ENCODE results near the gene ZFYVE16.

The ZFYVE16 gene

DNA sequence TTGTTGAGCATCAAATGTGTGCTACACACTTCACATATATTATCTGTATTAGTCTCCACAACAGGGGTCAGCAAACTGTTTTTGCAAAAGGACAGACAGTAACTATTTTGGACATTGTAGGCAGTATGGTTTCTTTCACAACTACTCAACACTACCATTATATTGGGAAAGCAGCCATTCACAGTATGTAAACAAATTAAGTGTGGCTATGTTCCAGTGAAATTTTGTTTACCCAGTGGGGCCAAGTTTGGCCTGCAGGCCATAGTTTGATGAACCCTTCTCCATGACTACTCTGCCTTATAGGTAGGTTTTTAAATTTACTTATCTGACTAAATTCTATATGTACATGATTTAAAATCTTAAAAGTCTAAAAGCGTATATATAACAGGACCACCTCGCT is 67.1 kb downstream of the ZFYVE16 start:
- Histone ChIP-seq H3K9me3 (replicated peaks in 1 of 11) (peaks cover 14 to 22% (median 20%) of the 10 kb centered on the region in 11 experiments), H3K9ac (no peak overlapping the region), H4K20me1 (peaks cover 0 to 16% (median 0%) of the 10 kb centered on the region in 11 experiments; a peak in 1 of 22 replicates), H3K27me3 (no peaks in the 10 kb centered on the region), H3K36me3 (peaks cover 55 to 95% (median 68%) of the 10 kb centered on the region in 11 experiments), H3K4me3 (no peak overlapping the region), H3K27ac (no peak overlapping the region), H3K4me1 (no peaks in the 10 kb centered on the region), H3K4me2 (no peak overlapping the region)
- no peak for TF ChIP-seq Cebpa-rat (IDR thresholded peaks at IDR 0.05)

DNA sequence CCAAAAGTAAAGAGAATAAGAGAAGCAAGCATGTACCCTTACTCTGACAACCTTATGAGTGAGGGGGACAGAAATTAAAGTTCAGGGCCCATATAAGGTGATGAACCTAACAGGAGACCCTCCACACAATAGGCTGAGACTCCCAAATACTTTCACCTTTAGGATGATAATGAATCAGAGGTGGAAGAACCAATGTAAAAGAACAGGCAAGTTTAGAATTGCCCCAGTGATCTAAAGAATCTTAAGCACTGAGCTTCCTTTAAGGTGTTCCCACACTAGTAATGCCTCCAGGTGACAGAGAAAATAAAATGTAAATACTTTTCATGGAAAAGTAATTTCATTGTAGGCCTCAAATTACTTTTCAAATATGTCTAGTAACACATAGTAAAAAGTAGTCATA is 71.8 kb downstream of the ZFYVE16 start:
- Histone ChIP-seq H3K9me3 (replicated peaks in 1 of 11) (peaks cover 24 to 42% (median 39%) of the 10 kb centered on the region in 11 experiments), H3K27me3 (no peaks in the 10 kb centered on the region), H3K27ac (no peak overlapping the region), H4K20me1 (no peaks in the 10 kb centered on the region; a peak in 1 of 22 replicates), H3K4me3 (no peak overlapping the region), H3K4me1 (peaks cover 0 to 10% (median 0%) of the 10 kb centered on the region in 10 experiments; a peak in 5 of 20 replicates), H3K36me3 (peaks cover 26 to 85% (median 55%) of the 10 kb centered on the region in 11 experiments), H3K9ac (no peak overlapping the region), H3K4me2 (no peak overlapping the region)
- TF ChIP-seq Cebpa-rat (IDR thresholded peaks at IDR 0.05) = no peak

DNA sequence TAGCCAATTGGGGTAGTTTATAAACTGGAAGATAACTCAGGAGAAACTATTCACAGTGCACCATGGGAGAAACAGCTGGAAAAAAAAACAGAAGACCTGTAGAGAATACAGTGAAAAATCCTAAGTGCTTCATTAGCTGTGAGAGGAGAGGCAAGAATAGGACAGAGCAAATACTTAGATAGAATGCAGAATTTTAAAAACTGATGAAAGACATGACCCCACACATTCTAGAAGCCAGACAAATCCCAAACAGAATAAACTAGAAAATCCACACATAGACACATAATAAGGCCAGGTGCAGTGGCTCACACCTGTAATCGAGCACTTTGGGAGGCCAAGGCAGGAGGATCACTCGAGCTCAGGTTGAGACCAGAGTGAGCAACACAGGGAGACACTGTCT is 72.5 kb downstream of the ZFYVE16 start:
- Histone ChIP-seq H3K4me1 (peaks cover 0 to 10% (median 0%) of the 10 kb centered on the region in 10 experiments; a peak in 5 of 20 replicates), H3K27me3 (no peaks in the 10 kb centered on the region), H3K36me3 (peaks cover 20 to 79% (median 49%) of the 10 kb centered on the region in 11 experiments), H3K4me3 (no peak overlapping the region), H3K9me3 (replicated peaks in 1 of 11) (peaks cover 24 to 46% (median 39%) of the 10 kb centered on the region in 11 experiments), H4K20me1 (no peaks in the 10 kb centered on the region; a peak in 1 of 22 replicates), H3K9ac (no peak overlapping the region), H3K4me2 (no peak overlapping the region), H3K27ac (no peak overlapping the region)
- TF ChIP-seq Cebpa-rat (IDR thresholded peaks at IDR 0.05) = no peak

DNA sequence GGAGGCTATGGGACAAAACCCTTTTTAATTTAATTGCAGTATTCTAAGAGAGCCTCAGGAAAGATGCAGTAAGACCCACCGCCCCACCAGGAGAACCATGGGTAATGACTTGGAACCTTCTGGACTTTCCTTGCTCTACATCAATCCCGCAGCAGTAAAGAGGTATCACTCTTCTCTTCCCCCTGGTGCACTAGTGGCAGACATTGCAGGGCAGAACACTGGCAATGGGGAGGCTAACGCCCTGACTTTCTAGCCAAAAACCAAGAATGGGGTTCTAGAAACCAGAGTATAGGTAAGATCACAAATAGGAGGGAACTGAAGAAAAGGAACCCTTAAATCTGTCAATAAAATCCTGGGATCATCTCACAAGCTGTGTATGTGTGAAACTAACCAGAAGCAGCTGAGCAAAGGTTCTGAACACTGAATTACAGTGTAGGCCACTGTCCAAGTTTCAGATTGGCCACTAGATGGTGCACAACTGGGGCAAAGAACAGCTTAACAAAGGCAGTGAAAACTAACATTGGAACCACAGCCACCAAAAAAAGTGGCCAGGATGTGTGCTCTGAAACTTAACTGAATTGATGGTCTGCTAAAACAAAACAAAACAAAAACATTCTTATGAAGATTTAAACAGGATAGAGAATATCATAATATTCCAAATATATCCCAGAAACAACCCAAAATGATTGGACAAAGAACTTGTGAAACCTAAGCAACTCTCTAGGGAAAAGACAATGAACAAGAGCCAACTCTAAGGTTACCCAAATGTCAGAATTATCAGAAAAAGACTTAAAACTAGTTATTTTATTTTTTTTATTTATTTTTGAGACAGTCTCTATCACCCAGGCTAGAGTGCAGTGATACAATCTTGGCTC is 73.4 kb downstream of the ZFYVE16 start:
- Histone ChIP-seq H3K4me2 (peak overlapping the region in 2 of 11 experiments; percentile 31 to 37; a peak in 3 of 22 replicates), H3K9ac (no peak overlapping the region), H3K4me3 (peak overlapping the region in 1 of 10 experiments; percentile 36; a peak in 1 of 20 replicates), H3K36me3 (peaks cover 11 to 70% (median 40%) of the 10 kb centered on the region in 11 experiments), H3K9me3 (replicated peaks in 1 of 11) (peaks cover 24 to 46% (median 39%) of the 10 kb centered on the region in 11 experiments), H3K27ac (peak overlapping the region in 2 of 11 experiments; percentile 2 to 18; a peak in 2 of 22 replicates), H3K27me3 (no peaks in the 10 kb centered on the region), H4K20me1 (no peaks in the 10 kb centered on the region; a peak in 1 of 22 replicates), H3K4me1 (peaks cover 0 to 10% (median 0%) of the 10 kb centered on the region in 10 experiments; a peak in 5 of 20 replicates)
- no peak for TF ChIP-seq Cebpa-rat (IDR thresholded peaks at IDR 0.05)

DNA sequence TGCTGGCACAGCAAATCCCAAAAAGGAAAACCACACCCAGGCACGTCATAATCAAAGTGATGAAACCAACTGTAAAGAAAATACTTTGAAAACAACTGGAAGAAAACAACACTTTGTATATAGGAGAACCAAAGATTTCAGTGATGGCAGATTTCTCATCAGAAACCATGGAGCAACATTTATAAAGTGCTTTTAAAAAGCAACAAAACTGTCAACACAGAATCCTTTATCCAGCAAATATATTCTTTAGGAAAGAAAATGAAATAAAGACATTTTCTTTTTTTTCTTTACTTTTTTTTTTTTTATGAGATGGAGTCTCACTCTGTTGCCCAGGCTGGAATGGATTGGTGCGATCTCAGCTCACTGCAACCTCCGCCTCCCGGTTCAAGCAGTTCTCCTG is 74.7 kb downstream of the ZFYVE16 start:
- H3K36me3 ChIP-seq = peaks cover 8 to 58% (median 31%) of the 10 kb centered on the region in 11 experiments; a peak in 19 of 22 replicates
- no peaks in the 10 kb centered on the region for H3K27me3 ChIP-seq
- H3K9me3 ChIP-seq (replicated peaks in 1 of 11) = peaks cover 24 to 46% (median 39%) of the 10 kb centered on the region in 11 experiments
- H3K27ac ChIP-seq = peak overlapping the region in 1 of 11 experiments; percentile 2; a peak in 1 of 22 replicates
- no peak overlapping the region for H3K9ac ChIP-seq
- no peak for TF ChIP-seq Cebpa-rat (IDR thresholded peaks at IDR 0.05)
- no peak overlapping the region; a peak in 1 of 20 replicates for H3K4me3 ChIP-seq
- no peaks in the 10 kb centered on the region; a peak in 1 of 22 replicates for H4K20me1 ChIP-seq
- H3K4me2 ChIP-seq = 0 out of 22 replicates have a peak overlapping the region, but pooled peaks of 1 of the 11 experiments have one; percentile 5
- H3K4me1 ChIP-seq = peaks cover 4 to 18% (median 7%) of the 10 kb centered on the region in 10 experiments; a peak in 17 of 20 replicates

DNA sequence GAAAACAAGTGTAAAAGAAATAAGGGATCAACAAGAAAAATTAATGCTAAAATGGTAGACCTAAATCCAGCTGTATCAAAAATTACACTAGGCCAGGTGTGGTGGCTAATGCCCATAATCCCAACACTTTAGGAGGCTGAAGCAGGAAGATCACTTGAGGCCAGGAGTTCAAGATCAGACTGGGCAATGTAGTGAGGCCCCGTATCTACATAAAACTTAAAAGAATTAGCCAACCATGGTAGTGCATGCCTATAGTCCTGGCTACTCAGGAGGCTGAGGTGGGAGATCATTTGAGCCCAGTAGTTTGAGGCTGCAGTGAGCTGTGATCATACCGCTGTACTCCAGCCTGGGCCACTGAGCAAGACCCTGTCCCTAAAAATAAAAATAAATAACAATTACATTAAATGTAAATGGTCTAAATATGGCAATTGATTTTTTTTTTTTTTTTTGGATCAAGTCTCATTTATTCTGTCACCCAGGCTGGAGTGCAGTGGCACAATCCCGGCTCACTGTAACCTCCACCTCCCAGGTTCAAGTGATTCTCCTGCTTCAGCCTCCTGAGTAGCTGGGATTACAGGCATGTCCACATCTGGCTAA is 75.9 kb downstream of the ZFYVE16 start:
- H3K9me3 ChIP-seq (replicated peaks in 1 of 11) = peaks cover 24 to 46% (median 39%) of the 10 kb centered on the region in 11 experiments
- H3K4me1 ChIP-seq = peaks cover 6 to 21% (median 13%) of the 10 kb centered on the region in 10 experiments; a peak in 18 of 20 replicates
- H3K27ac ChIP-seq = no peak overlapping the region
- H3K27me3 ChIP-seq = no peaks in the 10 kb centered on the region
- H3K9ac ChIP-seq = no peak overlapping the region
- H3K4me2 ChIP-seq = no peak overlapping the region
- H3K4me3 ChIP-seq = no peak overlapping the region
- no peak for TF ChIP-seq Cebpa-rat (IDR thresholded peaks at IDR 0.05)
- H3K36me3 ChIP-seq = peaks cover 8 to 54% (median 29%) of the 10 kb centered on the region in 11 experiments; a peak in 19 of 22 replicates
- no peaks in the 10 kb centered on the region; a peak in 1 of 22 replicates for H4K20me1 ChIP-seq

DNA sequence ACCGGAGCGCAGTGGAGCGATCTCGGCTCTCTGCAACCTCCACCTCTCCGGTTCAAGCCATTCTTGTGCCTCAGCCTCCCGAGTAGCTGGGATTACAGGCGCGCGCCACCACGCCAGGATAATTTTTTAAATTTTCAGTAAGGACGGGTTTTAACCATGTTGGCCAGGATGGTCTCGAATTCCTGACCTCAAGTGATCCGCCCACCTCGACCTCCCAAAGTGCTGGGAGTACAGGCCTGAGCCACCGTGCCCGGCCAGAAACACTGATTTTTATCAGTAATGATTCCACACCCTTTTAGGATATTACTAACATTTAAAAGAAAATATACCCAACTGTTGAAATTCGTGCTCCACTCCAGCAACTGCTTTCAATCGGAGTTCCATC is 79.6 kb downstream of the ZFYVE16 start:
- TF ChIP-seq Cebpa-rat (IDR thresholded peaks at IDR 0.05) = no peak
- peak overlapping the region in 6 of 11 experiments; percentile 22 to 77 (median 66); a peak in 10 of 22 replicates for H3K27ac ChIP-seq

DNA sequence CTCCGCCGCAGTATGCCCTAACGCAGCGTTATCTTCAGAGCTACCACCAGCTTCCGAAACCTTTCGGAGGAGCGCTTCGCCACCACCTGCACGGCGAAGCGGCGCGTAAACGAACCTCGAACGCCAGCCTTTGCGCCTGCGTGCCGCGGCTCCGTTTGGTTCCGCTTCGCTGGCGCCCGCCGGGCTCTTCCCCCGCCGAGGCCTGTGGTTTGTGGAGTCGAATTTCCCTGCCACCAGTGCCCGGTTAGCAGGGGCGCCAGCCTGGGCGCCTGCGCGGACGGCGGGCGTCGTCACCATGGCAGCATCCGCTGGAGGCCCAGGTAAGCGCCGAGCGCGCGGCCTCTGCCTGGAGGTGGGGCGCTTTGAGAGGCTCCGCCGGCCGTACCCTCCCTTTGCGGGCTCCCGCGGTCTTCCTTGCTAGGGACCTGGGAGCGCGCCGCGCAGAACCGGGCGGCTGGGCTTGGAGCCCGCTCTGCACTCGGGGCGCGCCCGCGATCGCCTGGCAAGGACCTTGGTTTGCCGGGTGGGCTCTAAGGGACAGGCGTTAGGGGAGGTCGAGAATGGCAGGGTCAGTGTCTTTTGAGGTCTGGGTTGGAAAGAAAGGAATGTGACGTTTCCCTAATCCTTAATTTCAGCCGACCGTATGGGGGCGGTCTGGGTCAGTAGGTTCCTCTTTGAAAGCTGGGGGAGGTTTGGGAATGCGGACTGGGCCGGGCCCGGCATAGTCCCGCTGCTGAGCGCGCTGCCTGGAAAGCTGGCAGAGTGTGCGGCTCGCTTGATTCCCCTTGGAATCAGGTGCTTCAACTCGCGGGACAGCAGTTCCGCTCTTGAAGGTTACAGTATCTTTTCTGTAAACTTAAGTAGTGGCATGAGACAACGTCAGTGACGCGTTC is 80.2 kb downstream of the ZFYVE16 start, which contains the start of gene FAM151B:
Gene FAM151B, plus strand, starts transcription at position 272 of the 893 bp plus-strand sequence. Its CDS starts 24 bp downstream, at position 296.
- peak within 1 kb of the TSS; percentile 63 to 82 (median 74) for H3K4me3 ChIP-seq
- peaks cover 1 to 20% (median 14%) of the 10 kb centered on the region in 11 experiments; a peak in 21 of 22 replicates for H3K9me3 ChIP-seq (replicated peaks in 1 of 11)
- H4K20me1 ChIP-seq = no peaks in the 10 kb centered on the region
- H3K9ac ChIP-seq = peak within 1 kb of the TSS; percentile 60 to 85 (median 77)
- no peak for TF ChIP-seq Cebpa-rat (IDR thresholded peaks at IDR 0.05)
- no peaks in the 10 kb centered on the region for H3K27me3 ChIP-seq
- peak within 1 kb of the TSS; percentile 22 to 77 (median 52); a peak in 18 of 22 replicates for H3K27ac ChIP-seq
- H3K4me2 ChIP-seq = peak within 1 kb of the TSS; percentile 83 to 98 (median 93)
- H3K36me3 ChIP-seq = peaks cover 0 to 15% (median 3%) of the 10 kb centered on the region in 11 experiments; a peak in 10 of 22 replicates
- H3K4me1 ChIP-seq = peaks cover 6 to 17% (median 10%) of the 10 kb centered on the region in 10 experiments; a peak in 17 of 20 replicates

More for the DNA sequence above, 79.6 kb downstream of the ZFYVE16 start:
- Histone ChIP-seq H3K4me2 (peak overlapping the region; percentile 83 to 98 (median 93)), H3K4me3 (peak overlapping the region; percentile 63 to 82 (median 74)), H3K9ac (peak overlapping the region; percentile 60 to 85 (median 77); a peak in 21 of 22 replicates), H3K9me3 (replicated peaks in 1 of 11) (peaks cover 7 to 27% (median 21%) of the 10 kb centered on the region in 11 experiments), H3K27me3 (no peaks in the 10 kb centered on the region), H3K36me3 (peaks cover 4 to 22% (median 9%) of the 10 kb centered on the region in 11 experiments; a peak in 14 of 22 replicates), H3K4me1 (peaks cover 6 to 17% (median 10%) of the 10 kb centered on the region in 10 experiments; a peak in 17 of 20 replicates), H4K20me1 (no peaks in the 10 kb centered on the region)
